HEK293T (cell line): ENCODE data around the gene KCNE3.

Experiments used
- BHLHE40 ChIP-seq: fragments of 450-650 bp; IDR thresholded peaks from 2 replicates; pipeline ENCODE4 v1.6.1; 2016; ENCODE audit warnings: mild to moderate bottlenecking, moderate library complexity, borderline replicate concordance
- CTBP1 ChIP-seq: fragments of 450-650 bp; IDR thresholded peaks from 2 replicates; pipeline ENCODE4 v1.6.1; 2016; ENCODE audit warnings: borderline replicate concordance
- FOXK2 ChIP-seq: fragments of 450-650 bp; IDR thresholded peaks from 2 replicates; pipeline ENCODE4 v1.6.1; 2016; ENCODE audit warnings: mild to moderate bottlenecking
- HDGF ChIP-seq: fragments of 450-650 bp; IDR thresholded peaks from 2 replicates; pipeline ENCODE4 v1.6.1; 2017; ENCODE audit warnings: antibody characterized with exemption, borderline replicate concordance
- NFRKB ChIP-seq: fragments of 450-650 bp; IDR thresholded peaks from 2 replicates; pipeline ENCODE4 v1.6.1; 2016; ENCODE audit warnings: mild to moderate bottlenecking, moderate library complexity
- SP1 ChIP-seq: fragments of 450-650 bp; IDR thresholded peaks from 2 replicates; pipeline ENCODE4 v1.6.1; 2017
- TARDBP ChIP-seq: fragments of 450-650 bp; IDR thresholded peaks from 2 replicates; pipeline ENCODE4 v1.6.1; 2016
- ZNF384 ChIP-seq: fragments of 450-650 bp; IDR thresholded peaks from 2 replicates; pipeline ENCODE4 v1.6.1; 2016

- no peak for TF ChIP-seq NFRKB
- no peak for TF ChIP-seq HDGF
- TF ChIP-seq BHLHE40 = no peak
- no peak for TF ChIP-seq SP1
- no peak for TF ChIP-seq TARDBP
- no peak for TF ChIP-seq CTBP1
- no peak for TF ChIP-seq FOXK2
- TF ChIP-seq ZNF384 = no peak
Observed at GRCh38 chr11:74479732-74480123, 12.4 kb upstream of the KCNE3 start.
